GM12892 (cell line): ENCODE results near the gene HOXC10.
A peak's percentile ranks its signal among the peaks of the same experiment; 100 is the strongest.

Experiments
- DNase-seq: peaks from one replicate; pipeline ENCODE4 v3.0.0; 2011; ENCODE audit not compliant: insufficient read length
- FAIRE-seq: peaks from 2 replicates; lab custom pipeline; 2011; peaks lifted over from hg19 to GRCh38; lab: Jason Lieb, UNC
- POLR2A ChIP-seq: IDR thresholded peaks from 2 replicates; pipeline ENCODE4 v1.6.1; 2011; ENCODE audit warnings: low read depth, low read length, control low read depth
- POLR2AphosphoS5 ChIP-seq: IDR thresholded peaks from 2 replicates; pipeline ENCODE4 v1.6.1; 2011; ENCODE audit warnings: low read depth, low read length, control low read depth
- TAF1 ChIP-seq: IDR thresholded peaks from 2 replicates; pipeline ENCODE4 v1.6.1; 2011; ENCODE audit warnings: low read depth, mild to moderate bottlenecking, control low read depth, low read length, borderline replicate concordance

Gene HOXC10

GRCh38 chr12:53975479-53976152 lies 9.3 kb upstream of the HOXC10 start:
- no peak for FAIRE-seq
- TF ChIP-seq POLR2A (no peak), POLR2AphosphoS5 (no peak), TAF1 (no peak)

DNA sequence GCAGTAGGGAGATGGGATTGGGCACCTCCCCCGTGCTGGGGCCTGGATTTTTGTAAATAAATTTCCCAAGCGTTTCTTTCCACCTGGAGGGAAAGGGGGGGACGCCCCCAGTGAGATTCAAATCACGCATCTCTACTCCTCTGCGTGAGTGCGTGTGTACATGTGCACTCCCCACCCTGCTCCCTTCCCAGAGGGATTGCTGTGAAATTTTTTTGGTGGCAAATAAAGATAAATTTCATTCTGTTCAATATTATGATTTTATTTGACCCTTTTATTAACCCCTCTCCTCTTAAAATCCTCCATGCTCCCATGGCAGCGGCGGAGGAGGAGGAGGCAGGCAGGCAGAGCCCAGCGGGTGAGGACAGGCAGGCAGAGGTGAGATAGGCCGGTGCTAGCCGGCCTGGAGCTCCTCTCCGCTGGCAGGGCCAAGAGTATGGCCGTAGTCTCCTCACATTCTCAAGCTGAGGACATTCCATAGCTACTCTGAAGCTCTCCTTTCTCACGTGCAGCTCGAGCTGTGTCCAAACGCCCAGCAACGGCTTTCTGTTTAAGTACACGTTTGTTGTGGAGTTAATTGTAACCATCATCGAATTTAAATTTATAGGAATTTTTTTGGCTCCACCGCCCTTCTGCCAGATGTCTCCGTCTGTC lies 8.6 kb upstream of the HOXC10 start:
- TF ChIP-seq POLR2AphosphoS5 = no peak
- FAIRE-seq (no peak), DNase-seq (no peak)

More at GRCh38 chr12:53975479-53976152, 9.3 kb upstream of the HOXC10 start:
- no peak for DNase-seq

DNA sequence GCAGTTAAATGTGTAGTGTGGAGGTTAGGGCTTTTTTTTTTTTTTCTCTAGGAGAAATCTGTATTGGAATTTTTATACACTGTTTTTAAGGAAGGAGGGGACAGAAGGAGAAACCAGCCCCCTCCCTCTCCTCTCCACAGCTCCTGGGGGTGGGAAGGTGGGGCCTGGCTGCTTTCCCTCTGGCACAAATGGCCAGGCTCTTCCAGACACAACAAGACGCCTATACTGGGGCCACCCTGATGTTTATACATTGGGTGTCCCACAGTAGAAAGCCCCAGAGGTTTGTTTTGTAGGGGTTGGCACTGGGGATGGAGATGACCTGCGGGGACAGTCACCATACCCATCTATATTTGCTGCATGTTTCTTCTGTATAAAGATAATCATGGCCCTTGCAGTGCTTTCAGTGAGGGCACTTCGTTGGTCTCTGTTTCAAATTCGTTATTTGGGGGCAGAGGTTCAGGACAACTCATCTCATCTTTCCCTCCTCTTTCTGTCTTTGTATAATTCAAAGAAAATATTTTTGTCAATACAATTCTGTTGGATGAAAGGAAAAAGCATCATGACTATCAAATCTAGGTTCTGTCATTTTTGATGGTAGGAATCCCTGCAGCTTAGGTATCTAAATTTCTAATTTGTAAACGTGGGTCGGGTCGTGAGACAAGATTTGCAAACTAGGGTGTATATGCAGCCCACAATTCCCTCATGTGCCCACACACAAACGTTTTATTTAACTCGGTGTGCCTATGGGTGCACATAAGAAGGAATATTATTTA lies 7.9 kb upstream of the HOXC10 start:
- FAIRE-seq (no peak), DNase-seq (no peak)
- TF ChIP-seq POLR2AphosphoS5 = no peak
- no peak for TF ChIP-seq TAF1
- TF ChIP-seq POLR2A = no peak

GRCh38 chr12:53977596-53978445 lies 7.1 kb upstream of the HOXC10 start:
- DNase-seq = no peak
- peak; percentile 38 for FAIRE-seq
- TF ChIP-seq POLR2A = no peak
- no peak for TF ChIP-seq TAF1
- TF ChIP-seq POLR2AphosphoS5 = no peak

DNA sequence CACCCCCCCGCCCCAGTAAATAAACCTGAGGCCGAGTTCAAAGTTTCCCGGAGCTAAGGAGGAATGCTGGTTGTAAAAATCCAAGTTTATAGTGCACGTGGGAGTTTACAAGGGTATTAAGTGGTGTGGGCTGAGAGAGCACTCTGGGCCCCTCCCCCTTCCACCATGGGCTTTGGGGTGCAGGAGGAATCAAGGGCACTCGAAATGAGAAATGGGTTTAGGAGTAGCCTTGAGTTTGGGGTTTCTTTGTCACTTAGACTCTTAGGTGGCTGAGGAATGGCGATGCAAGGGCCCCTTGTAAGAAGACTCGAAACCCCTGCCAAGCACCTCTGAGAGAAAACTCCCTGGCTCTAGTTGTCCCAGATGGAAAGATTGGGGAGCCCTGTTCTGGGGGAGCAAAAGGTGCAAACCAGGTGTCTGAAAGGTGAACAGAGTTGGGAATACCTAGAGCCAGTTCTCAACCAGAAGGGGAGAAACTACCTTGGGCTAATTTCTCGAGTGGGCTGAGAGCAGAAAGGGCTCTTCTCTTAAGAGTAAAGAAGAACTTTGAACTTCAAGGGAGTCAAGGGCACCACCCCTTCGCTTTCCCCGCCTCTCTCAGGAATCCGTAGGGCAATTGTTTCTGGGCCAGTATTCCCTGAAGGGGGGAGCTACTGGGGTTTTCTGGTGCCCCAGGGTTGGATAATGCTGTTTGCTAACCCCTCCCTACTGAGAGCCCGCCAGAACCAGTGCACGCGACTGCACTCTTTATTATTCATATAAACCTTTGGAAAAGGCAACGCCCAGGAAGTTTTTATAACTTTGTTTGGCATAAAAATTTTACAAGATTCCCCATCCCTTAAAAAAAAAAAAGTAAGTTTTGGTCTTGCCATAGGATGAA lies 6.2 kb upstream of the HOXC10 start:
- TF ChIP-seq POLR2AphosphoS5 (no peak), POLR2A (no peak), TAF1 (no peak)
- FAIRE-seq (no peak), DNase-seq (no peak)

- DNase-seq (no peak), FAIRE-seq (no peak)
- no peak for TF ChIP-seq TAF1
- no peak for TF ChIP-seq POLR2AphosphoS5
- no peak for TF ChIP-seq POLR2A
Measured at GRCh38 chr12:53980104-53980801, 4.7 kb upstream of the HOXC10 start.

- FAIRE-seq = peak; percentile 70
- no peak for DNase-seq
- TF ChIP-seq POLR2AphosphoS5 (no peak), POLR2A (no peak), TAF1 (no peak)
Measured at GRCh38 chr12:53980802-53981496, 4.0 kb upstream of the HOXC10 start.

DNA sequence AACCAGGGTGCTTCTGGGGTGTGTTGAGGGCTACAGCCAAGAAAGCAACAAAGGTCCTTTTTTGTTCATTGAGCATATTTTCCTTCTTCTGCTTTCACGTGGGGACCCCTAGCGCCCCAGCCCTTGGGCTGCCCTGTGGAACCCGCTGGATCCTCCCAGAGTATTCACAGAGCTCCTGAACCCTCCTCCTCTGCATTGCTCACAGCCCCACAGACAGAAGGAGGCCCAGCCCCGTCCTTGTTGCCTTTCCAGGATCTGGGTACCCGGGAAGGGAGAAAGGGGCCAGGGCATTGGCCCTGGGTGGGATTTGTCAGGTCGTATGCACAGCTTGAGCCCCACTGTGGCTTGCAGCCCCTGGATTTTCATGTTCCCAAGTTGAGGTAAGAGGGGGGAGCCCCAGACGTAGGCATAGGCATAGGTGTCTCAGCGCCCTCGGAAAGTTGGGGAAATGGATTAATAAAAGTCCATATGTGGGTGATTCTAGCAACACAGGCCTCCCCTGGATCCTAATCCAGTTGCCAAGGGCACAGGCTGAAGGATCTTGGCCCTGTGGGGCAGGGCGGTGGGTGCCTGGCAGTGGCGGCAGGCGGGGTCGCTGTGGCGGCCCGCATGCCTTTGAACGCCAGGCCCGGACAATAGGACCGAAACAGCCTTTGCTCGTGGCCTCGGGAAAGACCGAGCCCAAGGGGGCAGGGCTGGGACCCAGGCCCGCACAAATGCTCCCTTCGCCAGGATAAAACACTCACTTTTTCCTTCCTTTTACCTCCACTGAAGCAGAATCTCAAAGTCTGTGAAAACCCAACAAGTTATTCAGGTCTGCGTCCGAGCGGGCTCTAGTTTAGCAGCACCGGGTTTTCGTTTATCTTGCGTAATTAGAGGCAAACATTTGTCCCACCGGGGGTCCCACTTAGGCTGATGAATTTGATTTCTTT lies 3.0 kb upstream of the HOXC10 start:
- TF ChIP-seq POLR2A (no peak), TAF1 (no peak), POLR2AphosphoS5 (no peak)
- DNase-seq (no peak), FAIRE-seq (no peak)
